Neutrophil (primary cell): ENCODE data around the gene DYNC2LI1.
"Not testable (repeated sequence)": the region's sequence is repeated elsewhere in the genome, so short reads cannot be mapped to it uniquely, and the experiment has no call there.

Experiments used
- H3K27ac ChIP-seq: fragments of 200-600 bp; sonication (generic); 2 replicates; pipeline ENCODE4 v1.5.1; 2016; ENCODE audit warnings: mild to moderate bottlenecking, moderate library complexity
- H3K27me3 ChIP-seq: fragments of 200-600 bp; sonication (generic); 2 replicates; pipeline ENCODE4 v1.6.0; 2016; ENCODE audit warnings: mild to moderate bottlenecking
- H3K36me3 ChIP-seq: fragments of 200-600 bp; sonication (generic); 2 replicates; pipeline ENCODE4 v1.5.1; 2017
- H3K4me1 ChIP-seq, 2 experiments: fragments of 200-600 bp in 1 of 2; sonication (generic) in 1 of 2; 1 replicate in 1 of 2; 2 replicates in 1 of 2; pipeline versions ENCODE4 v1.5.1 to v1.6.1; 2013 to 2016; ENCODE audit warnings: low read depth in 1 of 2, low read length in 1 of 2, mild to moderate bottlenecking in 1 of 2, moderate library complexity in 1 of 2; ENCODE audit not compliant: control insufficient read depth in 1 of 2, insufficient read depth in 1 of 2
- H3K4me3 ChIP-seq, 2 experiments: fragments of 200-600 bp in 1 of 2; sonication (generic) in 1 of 2; 1 replicate in 1 of 2; 2 replicates in 1 of 2; pipeline ENCODE4 v1.5.1; 2013 to 2016; ENCODE audit warnings: low read depth in 1 of 2, low read length in 1 of 2, mild to moderate bottlenecking in 1 of 2, moderate library complexity in 1 of 2
- H3K9me3 ChIP-seq: fragments of 200-600 bp; sonication (generic); 2 replicates; pipeline ENCODE4 v1.5.1; 2016
- CTCF ChIP-seq: fragments of 200-600 bp; sonication (generic); IDR thresholded peaks from 2 replicates; pipeline ENCODE4 v1.5.1; 2016; ENCODE audit warnings: antibody characterized with exemption

The DYNC2LI1 gene

GRCh38 chr2:43773876-43774613 is at the start of gene DYNC2LI1:
Gene DYNC2LI1, plus strand, starts transcription at chr2:43774039. Its CDS starts 100 bp downstream, at chr2:43774139.
- Histone ChIP-seq H3K27me3 (peaks cover 4% of the 10 kb centered on the region), H3K9me3 (no peaks in the 10 kb centered on the region), H3K4me1 (peaks cover 9 to 16% of the 10 kb centered on the region in 2 experiments), H3K36me3 (no peaks in the 10 kb centered on the region), H3K27ac (no peak within 1 kb of the TSS), H3K4me3 (peak within 1 kb of the TSS; percentile 64 to 77)
- TF ChIP-seq CTCF: no peak

GRCh38 chr2:43724728-43725526 is 48.9 kb upstream of the DYNC2LI1 start:
- no peak overlapping the region for H3K4me3 ChIP-seq
- no peaks in the 10 kb centered on the region for H3K9me3 ChIP-seq
- H3K27me3 ChIP-seq: peaks cover 43% of the 10 kb centered on the region
- H3K27ac ChIP-seq: no peak overlapping the region
- H3K4me1 ChIP-seq: no peaks in the 10 kb centered on the region
- TF ChIP-seq CTCF: no peak
- H3K36me3 ChIP-seq: no peaks in the 10 kb centered on the region

- Histone ChIP-seq H3K4me1 (no peaks in the 10 kb centered on the region), H3K36me3 (no peaks in the 10 kb centered on the region), H3K27me3 (peaks cover 41% of the 10 kb centered on the region), H3K4me3 (no peak overlapping the region), H3K27ac (no peak overlapping the region), H3K9me3 (no peaks in the 10 kb centered on the region)
- TF ChIP-seq CTCF: no peak
Observed at GRCh38 chr2:43725711-43726246, 48.1 kb upstream of the DYNC2LI1 start.

GRCh38 chr2:43726961-43727633 is 46.7 kb upstream of the DYNC2LI1 start:
- not testable (repeated sequence) for H3K4me3 ChIP-seq, H3K9me3 ChIP-seq, H3K4me1 ChIP-seq, H3K36me3 ChIP-seq, H3K27ac ChIP-seq
- peaks cover 34% of the 10 kb centered on the region for H3K27me3 ChIP-seq

- Histone ChIP-seq H3K36me3 (no peaks in the 10 kb centered on the region), H3K4me3 (no peak overlapping the region), H3K27me3 (peaks cover 34% of the 10 kb centered on the region), H3K4me1 (no peaks in the 10 kb centered on the region), H3K27ac (no peak overlapping the region), H3K9me3 (no peaks in the 10 kb centered on the region)
- no peak for TF ChIP-seq CTCF
Observed at GRCh38 chr2:43727634-43728014, 46.2 kb upstream of the DYNC2LI1 start.
